C4-2B (cell line): ENCODE results near the gene TMEM214.

Source experiments
- CTCF ChIP-seq: fragments of 450-650 bp; conservative IDR thresholded peaks from 2 replicates; pipeline ENCODE4 v1.5.1; 2017; ENCODE audit warnings: mild to moderate bottlenecking
- ZFX ChIP-seq: fragments of 450-650 bp; IDR thresholded peaks from 2 replicates; pipeline ENCODE4 v1.6.1; 2017

GRCh38 chr2:27085673-27086089 is 52.9 kb downstream of the TMEM214 start:
- TF ChIP-seq ZFX = no peak
- TF ChIP-seq CTCF = no peak
